ENCODE data around the gene USP5. TPM values are rescaled to one million over a fixed set of nuclear protein-coding genes. Genes with fewer than 3 reads are reported as not detected.

The USP5 gene
- total RNA-seq, 3 donors from 2014 or later: 32.6 to 52.8 (median 34.7) TPM

DNA sequence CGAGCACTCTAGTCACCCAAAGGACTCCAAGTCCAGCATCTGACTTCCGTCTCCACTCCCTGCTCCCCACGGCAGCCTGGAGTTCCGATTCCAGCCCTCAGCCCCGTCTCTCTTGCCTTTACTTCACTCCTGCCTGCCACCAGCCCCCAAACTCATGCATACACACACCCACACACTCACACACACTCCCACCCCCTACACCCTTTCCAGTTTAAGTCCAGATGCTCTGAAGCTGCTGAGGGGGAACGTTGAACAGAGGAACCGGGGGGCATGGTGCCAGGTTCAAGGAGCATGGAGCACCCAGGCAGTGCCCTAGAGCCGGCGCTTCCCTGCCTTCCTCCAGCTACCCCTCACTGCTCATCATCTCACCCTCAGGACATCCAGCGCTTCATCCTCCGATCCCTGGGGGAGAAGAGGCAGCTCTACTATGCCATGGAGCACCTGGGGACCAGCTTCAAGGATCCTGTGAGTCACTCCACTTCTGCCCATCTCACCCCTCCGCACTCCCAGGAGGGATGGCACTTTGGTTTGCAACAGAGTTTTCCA lies 20.4 kb upstream of the USP5 start:
- no peak overlapping the region for H3K27ac ChIP-seq
- no peak overlapping the region for H3K4me3 ChIP-seq
- intact Hi-C loops (cut with DNase I; ENCODE audit: low total_unique reads): no loop called here
- TF ChIP-seq, protein P1, sequence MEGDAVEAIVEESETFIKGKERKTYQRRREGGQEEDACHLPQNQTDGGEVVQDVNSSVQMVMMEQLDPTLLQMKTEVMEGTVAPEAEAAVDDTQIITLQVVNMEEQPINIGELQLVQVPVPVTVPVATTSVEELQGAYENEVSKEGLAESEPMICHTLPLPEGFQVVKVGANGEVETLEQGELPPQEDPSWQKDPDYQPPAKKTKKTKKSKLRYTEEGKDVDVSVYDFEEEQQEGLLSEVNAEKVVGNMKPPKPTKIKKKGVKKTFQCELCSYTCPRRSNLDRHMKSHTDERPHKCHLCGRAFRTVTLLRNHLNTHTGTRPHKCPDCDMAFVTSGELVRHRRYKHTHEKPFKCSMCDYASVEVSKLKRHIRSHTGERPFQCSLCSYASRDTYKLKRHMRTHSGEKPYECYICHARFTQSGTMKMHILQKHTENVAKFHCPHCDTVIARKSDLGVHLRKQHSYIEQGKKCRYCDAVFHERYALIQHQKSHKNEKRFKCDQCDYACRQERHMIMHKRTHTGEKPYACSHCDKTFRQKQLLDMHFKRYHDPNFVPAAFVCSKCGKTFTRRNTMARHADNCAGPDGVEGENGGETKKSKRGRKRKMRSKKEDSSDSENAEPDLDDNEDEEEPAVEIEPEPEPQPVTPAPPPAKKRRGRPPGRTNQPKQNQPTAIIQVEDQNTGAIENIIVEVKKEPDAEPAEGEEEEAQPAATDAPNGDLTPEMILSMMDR (IDR thresholded peaks at IDR 0.05): no peak
- TF ChIP-seq POLR2A (IDR thresholded peaks at IDR 0.05) (no peak), POLR2AphosphoS5 (IDR thresholded peaks at IDR 0.05) (no peak)
- no peaks in the 10 kb centered on the region for H3K9me3 ChIP-seq
- H3K4me1 ChIP-seq: peaks cover 0 to 10% of the 10 kb centered on the region in 2 donors
- no peaks in the 10 kb centered on the region for H3K27me3 ChIP-seq
- no peak for DNase-seq (ENCODE audit: low spot score in 2 of 2)
- H3K36me3 ChIP-seq: no peaks in the 10 kb centered on the region

DNA sequence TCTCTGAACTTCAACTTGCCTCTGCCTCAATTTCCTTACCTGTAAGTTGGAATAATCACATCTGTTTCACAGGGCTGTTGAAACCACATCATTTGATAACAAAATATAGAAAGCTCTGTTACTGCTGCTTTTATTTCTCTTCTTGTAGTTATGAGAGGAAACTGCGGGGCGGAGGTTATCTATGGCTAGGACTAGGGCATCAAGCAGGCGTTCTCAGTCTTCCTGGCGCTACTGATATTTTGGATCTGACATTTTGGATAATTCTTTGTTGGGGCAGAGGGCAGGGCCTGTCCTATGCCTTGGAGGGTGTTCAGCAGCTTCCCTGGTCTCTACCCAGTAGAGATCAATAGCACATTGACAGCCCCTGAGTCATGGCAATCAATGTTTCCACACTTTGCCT lies 19.8 kb upstream of the USP5 start:
- H3K27me3 ChIP-seq: no peaks in the 10 kb centered on the region
- H3K9me3 ChIP-seq: no peaks in the 10 kb centered on the region
- no peak overlapping the region for H3K27ac ChIP-seq
- no peaks in the 10 kb centered on the region for H3K36me3 ChIP-seq
- intact Hi-C loops (cut with DNase I; ENCODE audit: low total_unique reads): no loop called here
- DNase-seq (ENCODE audit: low spot score in 2 of 2): no peak
- no peak overlapping the region for H3K4me3 ChIP-seq
- H3K4me1 ChIP-seq: peaks cover 0 to 8% of the 10 kb centered on the region in 2 donors
- TF ChIP-seq, protein P1 (IDR thresholded peaks at IDR 0.05): no peak
- no peak for TF ChIP-seq POLR2AphosphoS5 (IDR thresholded peaks at IDR 0.05)
- TF ChIP-seq POLR2A (IDR thresholded peaks at IDR 0.05): no peak

DNA sequence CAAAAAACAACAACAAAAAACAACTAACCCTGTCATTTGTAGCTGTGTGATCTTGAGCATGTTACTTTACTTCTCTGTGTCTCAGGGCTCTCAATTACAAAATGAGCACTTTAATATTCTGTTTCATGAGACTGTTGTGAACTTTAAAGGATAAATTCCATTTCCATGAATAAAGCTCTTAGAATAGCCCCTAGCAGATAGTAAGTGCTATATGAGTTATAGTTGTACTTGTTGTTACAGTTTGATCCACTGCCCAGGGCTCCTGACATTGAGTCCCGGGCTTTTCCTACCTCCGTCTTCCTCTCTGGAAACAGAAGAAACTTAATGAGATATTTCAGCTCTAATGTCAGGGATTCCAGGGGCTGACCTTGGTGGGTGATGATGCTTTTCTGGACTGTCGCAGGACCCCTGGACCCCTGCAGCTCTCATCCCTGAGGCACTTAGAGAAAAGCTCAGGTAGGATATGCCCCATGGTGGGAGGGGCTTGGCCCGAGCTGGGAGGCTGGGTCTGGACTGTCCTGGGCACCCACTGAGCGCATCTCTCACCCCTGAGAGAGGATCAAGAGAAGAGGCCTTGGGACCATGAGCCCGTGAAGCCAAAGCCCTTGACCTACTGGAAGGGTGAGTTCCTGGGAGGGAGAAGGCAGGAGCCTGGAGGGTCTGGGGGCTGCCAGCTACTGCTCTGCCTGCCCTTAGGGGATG lies 18.6 kb upstream of the USP5 start:
- no peak overlapping the region for H3K27ac ChIP-seq
- TF ChIP-seq POLR2A (IDR thresholded peaks at IDR 0.05): no peak
- TF ChIP-seq, protein P1 (IDR thresholded peaks at IDR 0.05): no peak
- no peak for TF ChIP-seq POLR2AphosphoS5 (IDR thresholded peaks at IDR 0.05)
- intact Hi-C loops (cut with DNase I; ENCODE audit: low total_unique reads): loop anchor here (1.0 kb wide), 1 partner anchor 83 kb away; no protein-coding TSS in a partner anchor
- no peak for DNase-seq (ENCODE audit: low spot score in 2 of 2)
- no peaks in the 10 kb centered on the region for H3K27me3 ChIP-seq
- H3K9me3 ChIP-seq: no peaks in the 10 kb centered on the region
- H3K4me1 ChIP-seq: peaks cover 0 to 6% of the 10 kb centered on the region in 2 donors
- no peak overlapping the region for H3K4me3 ChIP-seq
- H3K36me3 ChIP-seq: no peaks in the 10 kb centered on the region

DNA sequence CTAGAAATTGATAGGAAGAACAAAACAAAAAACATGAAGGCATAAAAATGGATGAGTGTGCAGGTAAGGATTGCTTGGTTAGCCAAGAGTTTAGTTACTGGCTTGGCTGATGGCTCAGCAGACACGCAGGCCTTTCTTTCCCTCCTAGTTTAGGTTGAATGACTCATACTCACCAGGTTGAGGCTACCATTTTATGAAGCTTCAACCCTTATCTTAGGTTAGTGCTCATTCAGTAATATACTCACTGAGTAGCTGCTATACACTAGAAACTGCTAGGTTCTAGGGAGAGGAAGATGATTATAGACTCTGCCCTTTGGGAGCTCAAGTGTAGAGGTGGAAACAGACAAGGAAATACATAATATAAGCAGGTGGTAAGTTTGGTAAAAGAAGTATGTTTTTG lies 17.7 kb upstream of the USP5 start:
- Histone ChIP-seq H3K4me1 (peaks cover 0 to 6% of the 10 kb centered on the region in 2 donors), H3K4me3 (no peak overlapping the region), H3K27ac (no peak overlapping the region), H3K36me3 (no peaks in the 10 kb centered on the region), H3K27me3 (no peaks in the 10 kb centered on the region), H3K9me3 (no peaks in the 10 kb centered on the region)
- TF ChIP-seq POLR2AphosphoS5 (IDR thresholded peaks at IDR 0.05) (no peak), POLR2A (IDR thresholded peaks at IDR 0.05) (no peak)
- no peak for DNase-seq (ENCODE audit: low spot score in 2 of 2)
- intact Hi-C loops (cut with DNase I; ENCODE audit: low total_unique reads): no loop called here

DNA sequence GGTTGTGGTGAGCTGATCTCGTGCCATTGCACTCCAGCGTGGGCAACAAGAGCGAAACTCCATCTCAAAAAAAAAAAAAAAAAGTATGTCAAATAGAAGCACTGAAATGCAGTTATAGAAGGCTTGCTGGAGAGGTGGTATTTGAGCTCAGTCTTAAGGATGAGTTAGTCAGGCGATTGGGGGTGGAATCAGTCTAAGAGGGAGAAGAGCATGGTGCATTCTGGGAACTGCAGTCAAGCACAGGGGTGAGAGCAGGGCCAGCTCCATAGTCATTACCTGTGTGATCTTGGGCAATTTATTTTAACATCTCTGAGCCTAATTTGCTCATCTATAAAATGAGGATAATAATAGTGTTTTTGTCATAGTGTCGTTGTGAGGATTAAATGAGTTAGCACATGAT lies 17.1 kb upstream of the USP5 start:
- Histone ChIP-seq H3K9me3 (no peaks in the 10 kb centered on the region), H3K4me3 (no peak overlapping the region), H3K27ac (no peak overlapping the region), H3K4me1 (no peaks in the 10 kb centered on the region), H3K27me3 (no peaks in the 10 kb centered on the region), H3K36me3 (no peaks in the 10 kb centered on the region)
- TF ChIP-seq, protein P1 (IDR thresholded peaks at IDR 0.05): no peak
- no peak for TF ChIP-seq POLR2A (IDR thresholded peaks at IDR 0.05)
- TF ChIP-seq POLR2AphosphoS5 (IDR thresholded peaks at IDR 0.05): no peak
- intact Hi-C loops (cut with DNase I; ENCODE audit: low total_unique reads): no loop called here
- no peak for DNase-seq (ENCODE audit: low spot score in 2 of 2)

Data from breast epithelium (tissue), 4 donors.